Duodenal mucosa (tissue), 2 donors: ENCODE results near the gene WWOX.

Source experiments
- H3K27ac ChIP-seq: one replicate; pipeline ENCODE4 v1.7.0; 2013; ENCODE audit warnings: low read depth, low read length
- H3K27me3 ChIP-seq, 2 donors: one replicate each; pipeline ENCODE4 v1.7.0; 2013; ENCODE audit warnings: low read length in 2 of 2, control low read depth in 1 of 2; ENCODE audit not compliant: insufficient read depth in 2 of 2, control insufficient read depth in 1 of 2
- H3K36me3 ChIP-seq, 2 donors: one replicate each; pipeline ENCODE4 v1.7.0; 2013; ENCODE audit warnings: low read length in 2 of 2, control low read depth in 1 of 2; ENCODE audit not compliant: insufficient read depth in 2 of 2, control insufficient read depth in 1 of 2
- H3K4me1 ChIP-seq, 2 donors: one replicate each; pipeline ENCODE4 v1.7.0; 2013; ENCODE audit warnings: low read length in 2 of 2, control low read depth in 1 of 2; ENCODE audit not compliant: insufficient read depth in 2 of 2, control insufficient read depth in 1 of 2
- H3K4me3 ChIP-seq, 2 donors: one replicate each; pipeline ENCODE4 v1.7.0; 2013; ENCODE audit warnings: low read length in 2 of 2, low read depth in 1 of 2
- H3K9ac ChIP-seq, 2 donors: one replicate each; pipeline ENCODE4 v1.7.0; 2013; ENCODE audit warnings: low read length in 2 of 2, low read depth in 1 of 2
- H3K9me3 ChIP-seq, 2 donors: one replicate each; pipeline ENCODE4 v1.7.0; 2013; ENCODE audit warnings: low read length in 2 of 2, control low read depth in 1 of 2; ENCODE audit not compliant: control insufficient read depth in 1 of 2

Gene WWOX

GRCh38 chr16:78252757-78253156, 153.3 kb downstream of the WWOX start:
- peaks cover 0 to 7% of the 10 kb centered on the region in 2 donors for H3K4me1 ChIP-seq
- H3K9ac ChIP-seq: no peak overlapping the region
- H3K9me3 ChIP-seq: no peaks in the 10 kb centered on the region
- H3K36me3 ChIP-seq: no peaks in the 10 kb centered on the region
- H3K4me3 ChIP-seq: no peak overlapping the region
- no peaks in the 10 kb centered on the region for H3K27me3 ChIP-seq
- no peak overlapping the region for H3K27ac ChIP-seq

GRCh38 chr16:78254841-78255240, 155.4 kb downstream of the WWOX start:
- Histone ChIP-seq H3K27me3 (no peaks in the 10 kb centered on the region), H3K4me3 (no peak overlapping the region), H3K36me3 (no peaks in the 10 kb centered on the region), H3K9ac (no peak overlapping the region), H3K27ac (no peak overlapping the region), H3K9me3 (no peaks in the 10 kb centered on the region), H3K4me1 (peaks cover 0 to 5% of the 10 kb centered on the region in 2 donors)

- no peak overlapping the region for H3K4me3 ChIP-seq
- H3K9ac ChIP-seq: no peak overlapping the region
- peaks cover 0 to under 1% of the 10 kb centered on the region in 2 donors for H3K4me1 ChIP-seq
- no peak overlapping the region for H3K27ac ChIP-seq
- H3K27me3 ChIP-seq: no peaks in the 10 kb centered on the region
- no peaks in the 10 kb centered on the region for H3K9me3 ChIP-seq
- H3K36me3 ChIP-seq: no peaks in the 10 kb centered on the region
Measured at GRCh38 chr16:78256686-78257375, 157.4 kb downstream of the WWOX start.

DNA sequence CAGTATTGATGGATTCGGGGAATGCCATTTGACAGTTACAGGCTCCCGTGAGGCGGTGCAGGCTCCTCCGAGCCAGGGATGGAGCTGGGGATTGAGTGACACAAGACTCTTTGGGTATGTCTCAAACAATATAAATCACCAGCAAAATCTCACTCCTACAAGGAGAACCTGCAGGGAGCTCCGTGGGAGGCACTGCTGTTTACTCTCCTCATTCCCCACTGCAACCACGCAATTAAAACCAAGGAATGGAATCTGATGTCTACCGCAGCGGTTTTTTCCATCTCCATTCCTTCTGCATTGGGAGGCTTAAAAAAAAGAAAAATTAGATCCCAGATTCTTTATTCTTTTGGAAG, 157.9 kb downstream of the WWOX start:
- no peak overlapping the region for H3K27ac ChIP-seq

DNA sequence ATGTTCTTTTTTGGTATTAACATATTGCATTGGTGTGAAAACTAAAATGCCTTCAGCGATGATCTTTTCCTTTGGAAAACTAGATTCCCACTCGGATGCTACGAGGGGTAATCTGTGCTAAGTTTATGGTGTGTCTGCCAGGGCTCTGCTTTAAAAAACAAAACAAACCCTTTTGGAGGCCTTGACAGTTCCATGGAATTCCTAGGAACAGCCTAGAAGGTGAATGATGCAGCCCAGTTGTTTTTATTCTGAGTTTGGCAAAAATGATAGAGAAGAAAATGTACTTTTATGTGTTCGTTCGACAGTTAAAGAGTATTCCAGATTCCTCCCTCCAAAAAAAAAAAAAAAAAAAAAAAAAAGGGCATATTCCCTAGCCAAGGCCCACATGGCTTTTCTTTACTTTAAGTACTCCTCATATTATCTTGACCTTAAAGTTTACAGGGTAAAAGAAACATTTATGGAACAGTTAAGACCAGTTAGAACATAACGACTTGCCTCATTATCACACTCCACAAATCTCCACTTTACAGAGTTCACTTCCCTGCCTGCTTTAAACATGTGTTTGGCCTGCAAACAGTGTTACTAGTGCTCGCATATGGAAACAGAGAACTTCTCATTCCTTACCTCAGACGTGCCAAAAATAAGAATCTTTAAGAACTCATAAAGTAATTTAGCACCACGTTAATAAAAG, 159.1 kb downstream of the WWOX start:
- no peaks in the 10 kb centered on the region for H3K9me3 ChIP-seq

More for the DNA sequence above, 157.9 kb downstream of the WWOX start:
- Histone ChIP-seq H3K4me3 (no peak overlapping the region), H3K4me1 (no peaks in the 10 kb centered on the region), H3K9me3 (no peaks in the 10 kb centered on the region), H3K27me3 (no peaks in the 10 kb centered on the region), H3K9ac (no peak overlapping the region), H3K36me3 (no peaks in the 10 kb centered on the region)

GRCh38 chr16:78259873-78260272, 160.4 kb downstream of the WWOX start:
- H3K9me3 ChIP-seq: peaks cover 2 to 3% of the 10 kb centered on the region in 2 donors
- no peaks in the 10 kb centered on the region for H3K27me3 ChIP-seq
- no peak overlapping the region for H3K27ac ChIP-seq
- no peak overlapping the region for H3K9ac ChIP-seq
- H3K36me3 ChIP-seq: no peaks in the 10 kb centered on the region
- no peaks in the 10 kb centered on the region for H3K4me1 ChIP-seq
- H3K4me3 ChIP-seq: no peak overlapping the region

More for the DNA sequence above, 159.1 kb downstream of the WWOX start:
- H3K27ac ChIP-seq: no peak overlapping the region
- H3K9ac ChIP-seq: no peak overlapping the region
- no peaks in the 10 kb centered on the region for H3K27me3 ChIP-seq
- no peaks in the 10 kb centered on the region for H3K4me1 ChIP-seq
- H3K4me3 ChIP-seq: no peak overlapping the region
- H3K36me3 ChIP-seq: no peaks in the 10 kb centered on the region

GRCh38 chr16:78264642-78265041, 165.2 kb downstream of the WWOX start:
- no peak overlapping the region for H3K4me3 ChIP-seq
- no peak overlapping the region for H3K27ac ChIP-seq
- H3K9me3 ChIP-seq: peaks cover 2 to 3% of the 10 kb centered on the region in 2 donors
- H3K36me3 ChIP-seq: no peaks in the 10 kb centered on the region
- no peaks in the 10 kb centered on the region for H3K27me3 ChIP-seq
- no peaks in the 10 kb centered on the region for H3K4me1 ChIP-seq
- no peak overlapping the region for H3K9ac ChIP-seq

DNA sequence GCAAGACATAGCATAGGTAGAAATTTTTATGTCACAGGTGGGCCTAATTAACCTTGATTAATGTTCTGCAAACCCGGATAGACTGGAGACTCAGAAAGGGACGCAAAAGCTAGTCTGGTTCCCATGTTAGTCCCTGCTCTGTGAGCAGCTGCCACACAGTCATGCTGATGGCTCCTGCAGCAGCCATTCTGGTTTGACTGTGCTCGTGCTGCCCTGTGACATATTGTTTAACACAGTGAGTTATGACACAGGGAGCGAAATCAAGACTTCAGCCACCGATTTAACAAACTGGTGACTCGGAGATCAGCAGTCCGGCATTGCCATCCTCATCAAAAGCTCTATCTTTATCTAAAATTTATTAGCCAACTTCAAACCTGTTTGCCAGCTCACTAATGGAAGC, 169.8 kb downstream of the WWOX start:
- H3K27ac ChIP-seq: no peak overlapping the region
- H3K4me1 ChIP-seq: no peaks in the 10 kb centered on the region
- peaks cover under 1 to 2% of the 10 kb centered on the region in 2 donors for H3K9me3 ChIP-seq
- H3K9ac ChIP-seq: no peak overlapping the region
- H3K36me3 ChIP-seq: no peaks in the 10 kb centered on the region
- no peak overlapping the region for H3K4me3 ChIP-seq
- no peaks in the 10 kb centered on the region for H3K27me3 ChIP-seq

DNA sequence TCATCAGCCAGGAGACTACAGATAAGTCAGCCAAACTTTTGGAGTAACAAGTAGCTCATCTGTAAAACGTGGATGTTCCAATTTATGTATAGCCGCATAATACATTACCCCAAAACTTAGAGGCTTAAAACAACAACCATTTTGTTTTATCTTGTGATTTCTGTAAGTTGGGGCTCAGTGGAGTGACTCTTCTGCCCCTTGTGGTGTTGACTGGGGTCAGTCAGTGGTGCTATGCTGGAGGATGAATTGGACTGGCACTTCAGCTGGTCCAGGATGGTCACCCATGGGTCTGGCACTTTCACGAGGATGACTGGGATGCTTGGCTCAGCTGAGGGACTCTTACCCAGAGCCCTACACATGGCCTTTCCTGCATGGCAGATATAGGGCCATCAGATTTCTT, 172.5 kb downstream of the WWOX start:
- no peak overlapping the region for H3K27ac ChIP-seq
- H3K4me3 ChIP-seq: no peak overlapping the region
- no peaks in the 10 kb centered on the region for H3K4me1 ChIP-seq
- H3K27me3 ChIP-seq: no peaks in the 10 kb centered on the region
- no peak overlapping the region for H3K9ac ChIP-seq
- no peaks in the 10 kb centered on the region for H3K9me3 ChIP-seq
- H3K36me3 ChIP-seq: no peaks in the 10 kb centered on the region

- no peak overlapping the region for H3K4me3 ChIP-seq
- no peak overlapping the region for H3K9ac ChIP-seq
- no peak overlapping the region for H3K27ac ChIP-seq
- no peaks in the 10 kb centered on the region for H3K27me3 ChIP-seq
- no peaks in the 10 kb centered on the region for H3K36me3 ChIP-seq
- H3K9me3 ChIP-seq: no peaks in the 10 kb centered on the region
- H3K4me1 ChIP-seq: no peaks in the 10 kb centered on the region
Measured at GRCh38 chr16:78274771-78275170, 175.3 kb downstream of the WWOX start.
